ENCODE measurements around the gene PEX26. TPM values are rescaled to one million over a fixed set of nuclear protein-coding genes. Genes with fewer than 3 reads are reported as not detected.

PEX26 gene
- total and polyA plus RNA-seq, 9 of the 15 experiments (the other 6 are each of a cell fraction or from before 2014, with no cell fraction given), result 0.35 to 39.6 (median 17.4) TPM

DNA sequence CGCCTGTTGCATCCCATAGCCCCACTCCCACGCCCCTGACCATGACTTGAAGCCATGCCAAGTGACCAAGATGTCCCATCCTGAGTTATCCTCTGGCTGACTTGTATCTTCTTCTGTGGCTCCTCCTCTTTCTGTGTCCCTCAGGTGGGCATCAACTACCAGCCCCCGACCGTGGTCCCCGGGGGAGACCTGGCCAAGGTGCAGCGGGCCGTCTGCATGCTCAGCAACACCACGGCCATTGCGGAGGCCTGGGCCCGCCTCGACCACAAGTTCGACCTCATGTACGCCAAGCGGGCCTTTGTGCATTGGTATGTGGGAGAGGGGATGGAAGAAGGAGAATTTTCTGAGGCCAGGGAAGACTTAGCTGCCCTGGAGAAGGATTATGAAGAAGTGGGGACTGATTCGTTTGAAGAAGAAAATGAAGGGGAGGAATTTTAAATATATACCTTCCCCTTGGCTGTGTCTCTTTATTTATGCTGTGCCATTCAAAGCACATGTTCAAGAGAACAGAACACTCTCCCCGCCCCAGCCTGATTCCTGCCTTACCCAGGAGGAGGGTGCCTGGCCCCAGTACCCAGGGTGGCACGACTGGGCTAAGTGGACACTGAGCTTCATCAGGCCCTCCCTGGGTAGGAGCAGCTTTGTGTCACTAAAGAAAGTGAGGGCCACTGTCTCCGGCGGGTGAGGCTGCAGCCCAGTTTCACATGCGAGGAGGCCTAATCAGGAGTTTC, 53.1 kb downstream of the PEX26 start:
- POLR2A ChIA-PET, result no interaction called here
- Histone ChIP-seq H3K9me3 (replicated peaks; ENCODE audit: control insufficient read depth, insufficient read depth, low read depth, low read length) (no peaks in the 10 kb centered on the region), H3K9me1 (ENCODE audit: control insufficient read depth, insufficient read depth, low read length) (no peaks in the 10 kb centered on the region), H4K20me1 (replicated peaks; ENCODE audit: control insufficient read depth, insufficient read depth, low read length) (no peaks in the 10 kb centered on the region), H3K79me2 (ENCODE audit: control insufficient read depth, insufficient read depth, low read length) (no peaks in the 10 kb centered on the region), H3K9ac (ENCODE audit: insufficient read depth in 1 of 2, low read depth in 2 of 2, low read length in 2 of 2) (no peak overlapping the region), H3K27ac (ENCODE audit: extremely low read depth, low read depth, low read length) (no peak overlapping the region), H3K4me2 (ENCODE audit: insufficient read depth, low read length) (no peak overlapping the region), H3K4me3 (no peak overlapping the region), H3K4me1 (replicated peaks in 1 of 2; ENCODE audit: control insufficient read depth in 2 of 2, insufficient read depth in 2 of 2, low read length in 2 of 2) (no peaks in the 10 kb centered on the region), H3K36me3 (ENCODE audit: control insufficient read depth, insufficient read depth, low read length) (no peaks in the 10 kb centered on the region), H3K27me3 (ENCODE audit: control insufficient read depth in 2 of 2, insufficient read depth in 2 of 2, low read length in 2 of 2) (no peaks in the 10 kb centered on the region), H2AFZ (ENCODE audit: low read depth, low read length) (no peak overlapping the region)
- no peak for FAIRE-seq
- intact Hi-C loops (cut with micrococcal nuclease) (no loop called here), in situ Hi-C loops (cut with MboI) (no loop called here)
- CTCF ChIA-PET (ENCODE audit: low intra/inter-chr PET ratio), result no interaction called here
- TF ChIP-seq, protein P1, sequence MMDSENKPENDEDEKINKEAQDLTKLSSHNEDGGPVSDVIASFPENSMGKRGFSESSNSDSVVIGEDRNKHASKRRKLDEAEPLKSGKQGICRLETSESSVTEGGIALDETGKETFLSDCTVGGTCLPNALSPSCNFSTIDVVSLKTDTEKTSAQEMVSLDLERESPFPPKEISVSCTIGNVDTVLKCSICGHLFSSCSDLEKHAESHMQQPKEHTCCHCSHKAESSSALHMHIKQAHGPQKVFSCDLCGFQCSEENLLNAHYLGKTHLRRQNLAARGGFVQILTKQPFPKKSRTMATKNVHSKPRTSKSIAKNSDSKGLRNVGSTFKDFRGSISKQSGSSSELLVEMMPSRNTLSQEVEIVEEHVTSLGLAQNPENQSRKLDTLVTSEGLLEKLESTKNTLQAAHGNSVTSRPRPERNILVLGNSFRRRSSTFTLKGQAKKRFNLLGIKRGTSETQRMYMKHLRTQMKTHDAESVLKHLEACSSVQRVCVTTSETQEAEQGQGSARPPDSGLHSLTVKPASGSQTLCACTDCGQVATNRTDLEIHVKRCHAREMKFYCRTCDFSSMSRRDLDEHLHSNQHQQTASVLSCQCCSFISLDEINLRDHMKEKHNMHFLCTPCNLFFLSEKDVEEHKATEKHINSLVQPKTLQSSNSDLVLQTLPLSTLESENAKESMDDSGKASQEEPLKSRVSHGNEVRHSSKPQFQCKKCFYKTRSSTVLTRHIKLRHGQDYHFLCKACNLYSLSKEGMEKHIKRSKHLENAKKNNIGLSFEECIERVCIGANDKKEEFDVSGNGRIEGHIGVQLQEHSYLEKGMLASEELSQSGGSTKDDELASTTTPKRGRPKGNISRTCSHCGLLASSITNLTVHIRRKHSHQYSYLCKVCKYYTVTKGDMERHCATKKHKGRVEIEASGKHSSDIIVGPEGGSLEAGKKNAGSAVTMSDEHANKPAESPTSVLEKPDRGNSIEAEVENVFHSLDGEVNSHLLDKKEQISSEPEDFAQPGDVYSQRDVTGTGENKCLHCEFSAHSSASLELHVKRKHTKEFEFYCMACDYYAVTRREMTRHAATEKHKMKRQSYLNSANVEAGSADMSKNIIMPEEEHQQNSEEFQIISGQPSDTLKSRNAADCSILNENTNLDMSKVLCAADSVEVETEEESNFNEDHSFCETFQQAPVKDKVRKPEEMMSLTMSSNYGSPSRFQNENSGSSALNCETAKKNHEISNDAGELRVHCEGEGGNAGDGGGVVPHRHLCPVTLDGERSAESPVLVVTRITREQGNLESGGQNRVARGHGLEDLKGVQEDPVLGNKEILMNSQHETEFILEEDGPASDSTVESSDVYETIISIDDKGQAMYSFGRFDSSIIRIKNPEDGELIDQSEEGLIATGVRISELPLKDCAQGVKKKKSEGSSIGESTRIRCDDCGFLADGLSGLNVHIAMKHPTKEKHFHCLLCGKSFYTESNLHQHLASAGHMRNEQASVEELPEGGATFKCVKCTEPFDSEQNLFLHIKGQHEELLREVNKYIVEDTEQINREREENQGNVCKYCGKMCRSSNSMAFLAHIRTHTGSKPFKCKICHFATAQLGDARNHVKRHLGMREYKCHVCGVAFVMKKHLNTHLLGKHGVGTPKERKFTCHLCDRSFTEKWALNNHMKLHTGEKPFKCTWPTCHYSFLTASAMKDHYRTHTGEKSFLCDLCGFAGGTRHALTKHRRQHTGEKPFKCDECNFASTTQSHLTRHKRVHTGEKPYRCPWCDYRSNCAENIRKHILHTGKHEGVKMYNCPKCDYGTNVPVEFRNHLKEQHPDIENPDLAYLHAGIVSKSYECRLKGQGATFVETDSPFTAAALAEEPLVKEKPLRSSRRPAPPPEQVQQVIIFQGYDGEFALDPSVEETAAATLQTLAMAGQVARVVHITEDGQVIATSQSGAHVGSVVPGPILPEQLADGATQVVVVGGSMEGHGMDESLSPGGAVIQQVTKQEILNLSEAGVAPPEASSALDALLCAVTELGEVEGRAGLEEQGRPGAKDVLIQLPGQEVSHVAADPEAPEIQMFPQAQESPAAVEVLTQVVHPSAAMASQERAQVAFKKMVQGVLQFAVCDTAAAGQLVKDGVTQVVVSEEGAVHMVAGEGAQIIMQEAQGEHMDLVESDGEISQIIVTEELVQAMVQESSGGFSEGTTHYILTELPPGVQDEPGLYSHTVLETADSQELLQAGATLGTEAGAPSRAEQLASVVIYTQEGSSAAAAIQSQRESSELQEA (IDR thresholded peaks at IDR 0.05; ENCODE audit: low read depth), result no peak
- TF ChIP-seq ZNF431 (CRISPR knock-in tag; IDR thresholded peaks at IDR 0.05), result no peak
- TF ChIP-seq, protein P2, sequence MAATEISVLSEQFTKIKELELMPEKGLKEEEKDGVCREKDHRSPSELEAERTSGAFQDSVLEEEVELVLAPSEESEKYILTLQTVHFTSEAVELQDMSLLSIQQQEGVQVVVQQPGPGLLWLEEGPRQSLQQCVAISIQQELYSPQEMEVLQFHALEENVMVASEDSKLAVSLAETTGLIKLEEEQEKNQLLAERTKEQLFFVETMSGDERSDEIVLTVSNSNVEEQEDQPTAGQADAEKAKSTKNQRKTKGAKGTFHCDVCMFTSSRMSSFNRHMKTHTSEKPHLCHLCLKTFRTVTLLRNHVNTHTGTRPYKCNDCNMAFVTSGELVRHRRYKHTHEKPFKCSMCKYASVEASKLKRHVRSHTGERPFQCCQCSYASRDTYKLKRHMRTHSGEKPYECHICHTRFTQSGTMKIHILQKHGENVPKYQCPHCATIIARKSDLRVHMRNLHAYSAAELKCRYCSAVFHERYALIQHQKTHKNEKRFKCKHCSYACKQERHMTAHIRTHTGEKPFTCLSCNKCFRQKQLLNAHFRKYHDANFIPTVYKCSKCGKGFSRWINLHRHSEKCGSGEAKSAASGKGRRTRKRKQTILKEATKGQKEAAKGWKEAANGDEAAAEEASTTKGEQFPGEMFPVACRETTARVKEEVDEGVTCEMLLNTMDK (IDR thresholded peaks at IDR 0.05; ENCODE audit: borderline replicate concordance, insufficient read depth, low read depth, low read length, poor library complexity, severe bottlenecking), result no peak
- TF ChIP-seq WHSC1 (IDR thresholded peaks at IDR 0.05; ENCODE audit: low read length), result no peak
- no peak for TF ChIP-seq RBM15 (IDR thresholded peaks at IDR 0.05; ENCODE audit: insufficient read depth, low read length)
- no peak for TF ChIP-seq NFRKB (IDR thresholded peaks at IDR 0.05; ENCODE audit: low read depth)
- no peak for ATAC-seq
- WGBS (ENCODE audit: insufficient coverage, low coverage, missing lambda C conversion rate), result 47% methylated on average over 20 of the region's 20 CpGs
- DNase-seq (ENCODE audit: extremely low read depth in 1 of 4, low spot score in 3 of 4), result no peak
- no TSS peak for BruUV-seq (replicated peaks)
